ENCODE data around the gene UBAP1.

UBAP1 gene

GRCh38 chr9:34256987-34257585 is 78.2 kb downstream of the UBAP1 start:
- H3K9me3 Mint-ChIP-seq: no peaks in the 10 kb centered on the region
- TF ChIP-seq CTCF (IDR thresholded peaks at IDR 0.05; ENCODE audit: unreplicated experiment in 3 of 3): no peak
- no peak overlapping the region for H3K4me3 Mint-ChIP-seq
- H3K4me1 Mint-ChIP-seq: peaks cover 20% of the 10 kb centered on the region
- H3K36me3 Mint-ChIP-seq (ENCODE audit: low read depth): peaks cover 20% of the 10 kb centered on the region
- H3K27me3 Mint-ChIP-seq (ENCODE audit: low read depth): no peaks in the 10 kb centered on the region
- no peak overlapping the region for H3K27ac Mint-ChIP-seq

- Mint-ChIP-seq H3K27ac (no peak overlapping the region), H3K4me1 (peaks cover 15% of the 10 kb centered on the region), H3K27me3 (ENCODE audit: low read depth) (no peaks in the 10 kb centered on the region), H3K9me3 (no peaks in the 10 kb centered on the region), H3K4me3 (no peak overlapping the region), H3K36me3 (ENCODE audit: low read depth) (peaks cover 16% of the 10 kb centered on the region)
- no peak for TF ChIP-seq CTCF (IDR thresholded peaks at IDR 0.05; ENCODE audit: unreplicated experiment in 3 of 3)
Measured at GRCh38 chr9:34259315-34259714, 80.5 kb downstream of the UBAP1 start.

- no peak overlapping the region for H3K27ac Mint-ChIP-seq
- no peak overlapping the region for H3K4me3 Mint-ChIP-seq
- TF ChIP-seq CTCF (IDR thresholded peaks at IDR 0.05; ENCODE audit: unreplicated experiment in 3 of 3): no peak
- no peaks in the 10 kb centered on the region for H3K27me3 Mint-ChIP-seq (ENCODE audit: low read depth)
- peaks cover 8% of the 10 kb centered on the region for H3K36me3 Mint-ChIP-seq (ENCODE audit: low read depth)
- H3K9me3 Mint-ChIP-seq: no peaks in the 10 kb centered on the region
- H3K4me1 Mint-ChIP-seq: peaks cover 5% of the 10 kb centered on the region
Measured at GRCh38 chr9:34262971-34263370, 84.1 kb downstream of the UBAP1 start.

- TF ChIP-seq CTCF (IDR thresholded peaks at IDR 0.05; ENCODE audit: unreplicated experiment in 3 of 3): no peak
- no peaks in the 10 kb centered on the region for H3K27me3 Mint-ChIP-seq (ENCODE audit: low read depth)
Measured at GRCh38 chr9:34267660-34268059, 88.8 kb downstream of the UBAP1 start.

GRCh38 chr9:34271265-34272006 is 92.6 kb downstream of the UBAP1 start:
- TF ChIP-seq CTCF (IDR thresholded peaks at IDR 0.05; ENCODE audit: unreplicated experiment in 3 of 3): no peak
- peaks cover 13% of the 10 kb centered on the region for H3K4me1 Mint-ChIP-seq
- H3K27me3 Mint-ChIP-seq (ENCODE audit: low read depth): no peaks in the 10 kb centered on the region
- peak overlapping the region in 1 of 3 experiments; percentile 10 for H3K27ac Mint-ChIP-seq
- peaks cover 3% of the 10 kb centered on the region for H3K36me3 Mint-ChIP-seq (ENCODE audit: low read depth)
- H3K4me3 Mint-ChIP-seq: no peak overlapping the region
- H3K9me3 Mint-ChIP-seq: no peaks in the 10 kb centered on the region

More at GRCh38 chr9:34267660-34268059, 88.8 kb downstream of the UBAP1 start:
- Mint-ChIP-seq H3K27ac (no peak overlapping the region), H3K4me3 (no peak overlapping the region), H3K4me1 (peaks cover 13% of the 10 kb centered on the region), H3K9me3 (no peaks in the 10 kb centered on the region), H3K36me3 (ENCODE audit: low read depth) (peaks cover 7% of the 10 kb centered on the region)

All from nephron (organoid).